RWPE2 (cell line): ENCODE measurements around the gene LRBA.

ENCODE experiments used
- ATAC-seq: fragments of 200-7000 bp; cut with Tn5 transposase; 3 replicates; pipeline ENCODE4 v1.9.1; 2021; ENCODE audit warnings: low read depth
- DNase-seq: peaks from one replicate; pipeline ENCODE4 v3.0.0-alpha.2; 2020; ENCODE audit warnings: low spot score
- H3K27ac ChIP-seq: fragments of 450-650 bp; 2 replicates; pipeline ENCODE4 v1.5.1; 2017; ENCODE audit warnings: mild to moderate bottlenecking; ENCODE audit not compliant: poor library complexity, severe bottlenecking
- H3K27me3 ChIP-seq: fragments of 250-450 bp; sonication (Bioruptor Pico); 2 replicates; pipeline ENCODE4 v1.5.1; 2021; ENCODE audit warnings: mild to moderate bottlenecking, moderate library complexity; ENCODE audit not compliant: insufficient read depth, poor library complexity, severe bottlenecking
- H3K36me3 ChIP-seq: fragments of 250-450 bp; sonication (Bioruptor Pico); 2 replicates; pipeline ENCODE4 v1.5.1; 2020; ENCODE audit warnings: low read depth, mild to moderate bottlenecking, moderate library complexity
- H3K4me1 ChIP-seq: fragments of 250-450 bp; sonication (Bioruptor Pico); 2 replicates; pipeline ENCODE4 v1.5.1; 2021; ENCODE audit warnings: mild to moderate bottlenecking, moderate library complexity; ENCODE audit not compliant: insufficient read depth, poor library complexity, severe bottlenecking
- H3K4me3 ChIP-seq: fragments of 250-450 bp; sonication (Bioruptor Pico); 2 replicates; pipeline ENCODE4 v1.5.1; 2021; ENCODE audit warnings: mild to moderate bottlenecking, moderate library complexity; ENCODE audit not compliant: severe bottlenecking
- H3K9me3 ChIP-seq: fragments of 250-450 bp; sonication (Bioruptor Pico); 2 replicates; pipeline ENCODE4 v1.5.1; 2021; ENCODE audit warnings: mild to moderate bottlenecking, moderate library complexity; ENCODE audit not compliant: severe bottlenecking
- TF ChIP-seq, protein P1 (sequence below): fragments of 450-650 bp; IDR thresholded peaks from one replicate; pipeline ENCODE4 v1.5.1; 2017; ENCODE audit warnings: mild to moderate bottlenecking, moderate library complexity; ENCODE audit not compliant: poor library complexity, severe bottlenecking

LRBA gene

DNA sequence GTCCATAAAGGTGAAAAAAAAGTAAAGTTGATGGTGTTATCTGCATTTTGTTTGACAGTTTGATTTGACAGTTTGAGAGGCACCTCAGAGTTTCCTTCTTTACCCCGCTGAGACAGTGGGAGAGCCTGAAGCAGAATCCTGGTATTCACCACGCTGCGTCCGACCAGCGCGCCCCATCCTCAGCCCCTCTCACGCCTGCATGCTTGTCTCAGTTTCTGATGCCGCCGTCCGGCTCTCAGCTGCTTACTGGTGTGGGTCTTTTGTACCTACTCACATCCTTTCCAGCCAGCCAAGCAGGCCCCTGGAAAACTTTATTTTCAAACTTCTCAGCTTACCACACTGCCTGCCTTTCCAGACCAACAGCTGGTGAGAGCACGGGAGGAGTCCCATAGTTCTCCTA, 761.7 kb downstream of the LRBA start:
- H3K36me3 ChIP-seq = no peaks in the 10 kb centered on the region
- TF ChIP-seq, protein P1, sequence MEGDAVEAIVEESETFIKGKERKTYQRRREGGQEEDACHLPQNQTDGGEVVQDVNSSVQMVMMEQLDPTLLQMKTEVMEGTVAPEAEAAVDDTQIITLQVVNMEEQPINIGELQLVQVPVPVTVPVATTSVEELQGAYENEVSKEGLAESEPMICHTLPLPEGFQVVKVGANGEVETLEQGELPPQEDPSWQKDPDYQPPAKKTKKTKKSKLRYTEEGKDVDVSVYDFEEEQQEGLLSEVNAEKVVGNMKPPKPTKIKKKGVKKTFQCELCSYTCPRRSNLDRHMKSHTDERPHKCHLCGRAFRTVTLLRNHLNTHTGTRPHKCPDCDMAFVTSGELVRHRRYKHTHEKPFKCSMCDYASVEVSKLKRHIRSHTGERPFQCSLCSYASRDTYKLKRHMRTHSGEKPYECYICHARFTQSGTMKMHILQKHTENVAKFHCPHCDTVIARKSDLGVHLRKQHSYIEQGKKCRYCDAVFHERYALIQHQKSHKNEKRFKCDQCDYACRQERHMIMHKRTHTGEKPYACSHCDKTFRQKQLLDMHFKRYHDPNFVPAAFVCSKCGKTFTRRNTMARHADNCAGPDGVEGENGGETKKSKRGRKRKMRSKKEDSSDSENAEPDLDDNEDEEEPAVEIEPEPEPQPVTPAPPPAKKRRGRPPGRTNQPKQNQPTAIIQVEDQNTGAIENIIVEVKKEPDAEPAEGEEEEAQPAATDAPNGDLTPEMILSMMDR = no peak
- no peak for DNase-seq
- no peak for ATAC-seq
- no peak overlapping the region for H3K27ac ChIP-seq
- no peaks in the 10 kb centered on the region for H3K27me3 ChIP-seq
- peaks cover 11% of the 10 kb centered on the region for H3K4me1 ChIP-seq
- H3K9me3 ChIP-seq = no peaks in the 10 kb centered on the region
- H3K4me3 ChIP-seq = no peak overlapping the region

DNA sequence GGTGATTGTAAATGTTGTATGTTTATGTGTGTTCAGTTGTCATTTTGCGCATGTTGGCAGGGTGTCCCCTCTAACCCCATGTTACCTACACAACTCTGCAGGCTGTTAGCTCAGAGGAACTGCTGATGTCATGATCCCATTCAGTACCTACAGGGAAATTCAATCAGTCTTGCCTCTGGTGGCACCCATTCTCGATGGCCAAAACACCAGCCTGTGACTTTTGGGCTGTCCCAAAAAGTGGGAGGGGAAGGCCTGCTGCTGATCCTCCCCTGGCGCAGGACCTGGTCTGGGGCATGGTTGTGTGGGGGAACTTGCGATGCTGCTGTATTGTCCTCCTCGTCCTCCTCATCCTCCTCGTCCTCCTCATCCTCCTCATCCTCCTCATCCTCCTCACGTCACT, 762.3 kb downstream of the LRBA start:
- H3K27ac ChIP-seq = no peak overlapping the region
- DNase-seq (no peak), ATAC-seq (no peak)
- H3K27me3 ChIP-seq = no peaks in the 10 kb centered on the region
- H3K36me3 ChIP-seq = no peaks in the 10 kb centered on the region
- TF ChIP-seq, protein P1 = no peak
- no peaks in the 10 kb centered on the region for H3K9me3 ChIP-seq
- peaks cover 6% of the 10 kb centered on the region for H3K4me1 ChIP-seq
- no peak overlapping the region for H3K4me3 ChIP-seq

DNA sequence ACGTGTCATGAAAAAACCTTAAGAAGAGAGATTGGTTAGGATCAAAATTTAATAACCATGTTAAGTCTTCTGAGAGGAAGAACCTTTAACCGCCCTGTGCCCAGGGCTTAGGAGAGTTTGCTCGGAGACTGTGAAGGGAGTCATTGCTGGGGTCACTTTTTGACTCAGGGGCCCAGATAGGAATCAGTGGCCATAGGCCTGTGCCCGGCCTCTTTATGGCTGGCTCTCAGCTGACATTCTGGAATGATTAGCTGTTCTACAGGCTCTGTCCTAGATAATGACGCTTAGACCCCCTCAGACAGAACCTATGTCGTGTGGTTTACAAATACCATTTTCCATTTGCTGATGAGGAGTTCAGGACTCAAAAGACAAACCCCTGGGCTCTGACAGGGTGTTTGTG, 762.8 kb downstream of the LRBA start:
- TF ChIP-seq, protein P1 = no peak
- H3K4me3 ChIP-seq = no peak overlapping the region
- DNase-seq (no peak), ATAC-seq (no peak)
- H3K27ac ChIP-seq = no peak overlapping the region
- H3K27me3 ChIP-seq = no peaks in the 10 kb centered on the region
- H3K4me1 ChIP-seq = peaks cover 3% of the 10 kb centered on the region
- no peaks in the 10 kb centered on the region for H3K9me3 ChIP-seq
- no peaks in the 10 kb centered on the region for H3K36me3 ChIP-seq

DNA sequence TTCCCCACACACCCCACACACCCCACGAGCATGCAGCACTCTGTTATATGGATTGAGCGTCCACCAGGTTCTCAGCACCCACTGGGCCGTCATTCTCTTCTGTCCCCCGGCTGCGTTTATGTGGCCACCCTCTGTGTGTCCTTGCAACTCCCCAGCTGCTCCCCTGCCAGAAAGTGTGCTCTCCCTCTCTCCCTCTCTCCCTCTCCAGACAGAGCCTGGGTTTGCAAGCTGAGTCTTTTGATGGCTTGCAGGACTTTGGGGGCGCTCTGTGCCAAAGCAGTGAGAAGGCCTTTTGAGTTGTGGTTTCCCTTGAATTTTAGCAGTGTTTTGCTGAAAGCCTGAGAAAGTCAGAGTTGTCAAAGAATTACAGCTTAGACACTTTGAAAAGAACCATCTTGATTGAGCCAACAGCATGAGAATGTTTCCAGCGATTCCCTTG, 763.3 kb downstream of the LRBA start:
- TF ChIP-seq, protein P1 = no peak
- Histone ChIP-seq H3K4me3 (no peak overlapping the region), H3K4me1 (no peaks in the 10 kb centered on the region), H3K27me3 (no peaks in the 10 kb centered on the region), H3K36me3 (no peaks in the 10 kb centered on the region), H3K27ac (no peak overlapping the region), H3K9me3 (no peaks in the 10 kb centered on the region)
- no peak for DNase-seq
- ATAC-seq = no peak

DNA sequence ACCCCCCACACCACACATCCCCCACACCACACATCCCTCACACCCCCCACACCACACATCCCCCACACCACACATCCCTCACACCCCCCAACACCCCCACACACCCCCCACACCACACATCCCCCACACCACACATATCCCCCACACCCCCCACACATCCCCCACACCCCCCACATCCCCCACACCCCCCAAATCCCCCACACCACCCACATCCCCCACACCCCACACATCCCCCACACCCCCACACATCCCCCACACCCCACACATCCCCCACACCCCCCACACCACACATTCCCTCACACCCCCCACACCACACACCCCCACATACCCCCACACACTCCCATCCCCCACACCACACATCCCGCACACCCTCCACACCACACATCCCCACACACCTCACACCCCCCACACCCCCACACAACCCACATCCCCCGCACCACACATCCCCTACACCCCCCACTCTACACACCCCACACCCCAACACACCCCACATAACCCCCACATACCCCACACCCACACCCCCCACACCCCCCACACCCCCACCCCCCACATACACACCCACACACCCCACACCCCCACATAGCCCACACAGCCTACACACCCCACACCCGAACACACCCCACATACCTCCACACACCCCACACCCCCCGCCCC, 764.0 kb downstream of the LRBA start:
- TF ChIP-seq, protein P1 = no peak
- ATAC-seq = no peak
- no peak for DNase-seq
- H3K27ac ChIP-seq = no peak overlapping the region
- no peaks in the 10 kb centered on the region for H3K9me3 ChIP-seq
- H3K36me3 ChIP-seq = no peaks in the 10 kb centered on the region
- no peaks in the 10 kb centered on the region for H3K27me3 ChIP-seq
- H3K4me1 ChIP-seq = no peaks in the 10 kb centered on the region
- no peak overlapping the region for H3K4me3 ChIP-seq
